ENCODE measurements around the gene PGS1.

- TF ChIP-seq, protein P1, sequence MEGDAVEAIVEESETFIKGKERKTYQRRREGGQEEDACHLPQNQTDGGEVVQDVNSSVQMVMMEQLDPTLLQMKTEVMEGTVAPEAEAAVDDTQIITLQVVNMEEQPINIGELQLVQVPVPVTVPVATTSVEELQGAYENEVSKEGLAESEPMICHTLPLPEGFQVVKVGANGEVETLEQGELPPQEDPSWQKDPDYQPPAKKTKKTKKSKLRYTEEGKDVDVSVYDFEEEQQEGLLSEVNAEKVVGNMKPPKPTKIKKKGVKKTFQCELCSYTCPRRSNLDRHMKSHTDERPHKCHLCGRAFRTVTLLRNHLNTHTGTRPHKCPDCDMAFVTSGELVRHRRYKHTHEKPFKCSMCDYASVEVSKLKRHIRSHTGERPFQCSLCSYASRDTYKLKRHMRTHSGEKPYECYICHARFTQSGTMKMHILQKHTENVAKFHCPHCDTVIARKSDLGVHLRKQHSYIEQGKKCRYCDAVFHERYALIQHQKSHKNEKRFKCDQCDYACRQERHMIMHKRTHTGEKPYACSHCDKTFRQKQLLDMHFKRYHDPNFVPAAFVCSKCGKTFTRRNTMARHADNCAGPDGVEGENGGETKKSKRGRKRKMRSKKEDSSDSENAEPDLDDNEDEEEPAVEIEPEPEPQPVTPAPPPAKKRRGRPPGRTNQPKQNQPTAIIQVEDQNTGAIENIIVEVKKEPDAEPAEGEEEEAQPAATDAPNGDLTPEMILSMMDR (IDR thresholded peaks at IDR 0.05; ENCODE audit: low read depth, low read length), result peak; percentile 46
- TF ChIP-seq POLR2A (IDR thresholded peaks at IDR 0.05; ENCODE audit: extremely low read depth, insufficient read length) (no peak), MAX (IDR thresholded peaks at IDR 0.05; ENCODE audit: low read depth, low read length) (no peak)
Observed at GRCh38 chr17:78412403-78412802, 34.0 kb downstream of the PGS1 start.
